MM.1S (cell line): Measurements from ENCODE around the gene DONSON.

Source experiments
- DNase-seq: peaks from one replicate; pipeline ENCODE4 v3.0.0-alpha.2; 2015
- H2AFZ ChIP-seq: fragments of 300-600 bp; sonication (generic); 2 replicates; pipeline ENCODE4 v1.6.0; 2016; ENCODE audit warnings: antibody characterized with exemption, low read length
- H3F3A ChIP-seq: fragments of 300-600 bp; sonication (generic); 2 replicates; pipeline ENCODE4 v1.6.1; 2016; ENCODE audit warnings: mild to moderate bottlenecking, antibody characterized with exemption, low read length, moderate library complexity, mixed read lengths; ENCODE audit not compliant: insufficient read depth
- H3K27ac ChIP-seq: fragments of 300-600 bp; sonication (generic); 2 replicates; pipeline ENCODE4 v1.5.1; 2016; ENCODE audit warnings: mild to moderate bottlenecking, low read length
- H3K27me3 ChIP-seq: fragments of 300-600 bp; sonication (generic); replicated peaks from 2 replicates; pipeline ENCODE4 v1.6.0; 2016; ENCODE audit warnings: low read length; ENCODE audit not compliant: insufficient read depth
- H3K36me3 ChIP-seq: fragments of 300-600 bp; sonication (generic); replicated peaks from 2 replicates; pipeline ENCODE4 v1.6.1; 2016; ENCODE audit warnings: mild to moderate bottlenecking, low read length, mixed read lengths; ENCODE audit not compliant: insufficient read depth
- H3K4me1 ChIP-seq: fragments of 300-600 bp; sonication (generic); 2 replicates; pipeline ENCODE4 v1.6.1; 2016; ENCODE audit warnings: low read length, mixed read lengths
- H3K4me2 ChIP-seq: fragments of 300-600 bp; sonication (generic); 2 replicates; pipeline ENCODE4 v1.6.0; 2016; ENCODE audit warnings: low read depth, low read length
- H3K4me3 ChIP-seq: fragments of 300-600 bp; sonication (generic); 2 replicates; pipeline ENCODE4 v1.5.1; 2016; ENCODE audit warnings: low read length, mixed read lengths
- H3K79me2 ChIP-seq: fragments of 300-600 bp; sonication (generic); 2 replicates; pipeline ENCODE4 v1.6.1; 2016; ENCODE audit warnings: mixed run types, low read length, mixed read lengths
- H3K9ac ChIP-seq: fragments of 300-600 bp; sonication (generic); 2 replicates; pipeline ENCODE4 v1.6.1; 2016; ENCODE audit warnings: low read length, mixed read lengths
- H3K9me2 ChIP-seq: fragments of 300-600 bp; sonication (generic); replicated peaks from 2 replicates; pipeline ENCODE4 v1.6.1; 2016; ENCODE audit warnings: mild to moderate bottlenecking, low read length, mixed read lengths; ENCODE audit not compliant: insufficient read depth
- H3K9me3 ChIP-seq: fragments of 300-600 bp; sonication (generic); replicated peaks from 2 replicates; pipeline ENCODE4 v1.6.1; 2016; ENCODE audit warnings: mild to moderate bottlenecking, low read length, mixed read lengths; ENCODE audit not compliant: insufficient read depth
- H4K20me1 ChIP-seq: fragments of 300-600 bp; sonication (generic); 2 replicates; pipeline ENCODE4 v1.6.1; 2016; ENCODE audit warnings: mild to moderate bottlenecking, low read length, moderate library complexity, mixed read lengths; ENCODE audit not compliant: insufficient read depth
- CTCF ChIP-seq: fragments of 300-600 bp; sonication (generic); IDR thresholded peaks from 2 replicates; pipeline ENCODE4 v1.5.1; 2016; ENCODE audit warnings: antibody characterized with exemption, low read length, mixed read lengths
- EZH2 ChIP-seq: fragments of 300-600 bp; sonication (generic); optimal IDR thresholded peaks from 2 replicates; pipeline ENCODE3; 2017; ENCODE audit warnings: low read depth, mild to moderate bottlenecking, antibody characterized with exemption, low read length, mixed read lengths
- EZH2phosphoT487 ChIP-seq: fragments of 300-600 bp; sonication (generic); IDR thresholded peaks from 2 replicates; pipeline ENCODE4 v1.6.1; 2018; ENCODE audit warnings: antibody characterized with exemption, low read length

Gene DONSON

GRCh38 chr21:33546086-33546485 is 42.4 kb downstream of the DONSON start:
- Histone ChIP-seq H2AFZ (no peak overlapping the region), H3K9ac (no peak overlapping the region), H3K9me2 (no peaks in the 10 kb centered on the region), H3K27me3 (no peaks in the 10 kb centered on the region), H3K79me2 (peaks cover 87% of the 10 kb centered on the region), H3K4me3 (no peak overlapping the region), H3K4me1 (peaks cover 13% of the 10 kb centered on the region; the same call in 1 of the 2 replicates), H3K27ac (no peak overlapping the region), H3K4me2 (no peak overlapping the region), H4K20me1 (peaks cover 54% of the 10 kb centered on the region), H3K36me3 (peaks cover 29% of the 10 kb centered on the region), H3F3A (peaks cover 23% of the 10 kb centered on the region), H3K9me3 (no peaks in the 10 kb centered on the region)
- no peak for DNase-seq
- TF ChIP-seq CTCF (no peak), EZH2phosphoT487 (no peak), EZH2 (no peak)

- H3K4me3 ChIP-seq = peak overlapping the region; percentile 83
These were observed 43.9 kb downstream of the DONSON start for GRCh38 chr21:33544451-33545195.

GRCh38 chr21:33543505-33544129 is 44.9 kb downstream of the DONSON start:
- peaks cover 13% of the 10 kb centered on the region; the same call in 1 of the 2 replicates for H3K36me3 ChIP-seq
- 0 out of 2 replicates have a peak overlapping the region, but pooled peaks have one; percentile 37 for H2AFZ ChIP-seq
- H3K4me1 ChIP-seq = peaks cover 21% of the 10 kb centered on the region
- no peak for DNase-seq
- peaks cover 29% of the 10 kb centered on the region for H3F3A ChIP-seq
- no peaks in the 10 kb centered on the region for H3K9me2 ChIP-seq
- no peak for TF ChIP-seq CTCF
- TF ChIP-seq EZH2 = no peak
- no peak for TF ChIP-seq EZH2phosphoT487
- H3K27me3 ChIP-seq = no peaks in the 10 kb centered on the region
- H4K20me1 ChIP-seq = peaks cover 43% of the 10 kb centered on the region
- peak overlapping the region; percentile 90 for H3K4me2 ChIP-seq
- H3K9ac ChIP-seq = peak overlapping the region; percentile 97
- H3K9me3 ChIP-seq = no peaks in the 10 kb centered on the region
- H3K27ac ChIP-seq = peak overlapping the region; percentile 96
- H3K79me2 ChIP-seq = peaks cover 87% of the 10 kb centered on the region
- H3K4me3 ChIP-seq = peak overlapping the region; percentile 83

More at GRCh38 chr21:33544451-33545195, 43.9 kb downstream of the DONSON start:
- H3K27ac ChIP-seq = no peak overlapping the region
- peaks cover 87% of the 10 kb centered on the region for H3K79me2 ChIP-seq
- peaks cover 14% of the 10 kb centered on the region for H3K36me3 ChIP-seq
- no peaks in the 10 kb centered on the region for H3K9me2 ChIP-seq
- no peak overlapping the region for H2AFZ ChIP-seq
- peak overlapping the region; percentile 90 for H3K4me2 ChIP-seq
- H3K9ac ChIP-seq = peak overlapping the region; percentile 97; the same call in 1 of the 2 replicates
- no peak for DNase-seq
- no peak for TF ChIP-seq EZH2
- no peak for TF ChIP-seq CTCF
- no peak for TF ChIP-seq EZH2phosphoT487
- H3K4me1 ChIP-seq = peaks cover 21% of the 10 kb centered on the region
- H3F3A ChIP-seq = peaks cover 29% of the 10 kb centered on the region
- peaks cover 46% of the 10 kb centered on the region for H4K20me1 ChIP-seq
- no peaks in the 10 kb centered on the region for H3K27me3 ChIP-seq
- H3K9me3 ChIP-seq = no peaks in the 10 kb centered on the region
